ACHN (cell line): ENCODE measurements around the gene HADHA.
"Not testable (repeated sequence)": the region's sequence is repeated elsewhere in the genome, so short reads cannot be mapped to it uniquely, and the experiment has no call there.

ENCODE experiments used
- DNase-seq: peaks from one replicate; pipeline ENCODE4 v3.0.0-alpha.2; 2015
- in situ Hi-C: cut with HindIII; loops from 2 replicates; pipeline ENCODE4 v1.10.0; 2017; ENCODE audit warnings: low sequenced_read_pairs, low pct_ligation_motif_present, low pct_unique_long_range_greater_than_20kb

Gene HADHA

DNA sequence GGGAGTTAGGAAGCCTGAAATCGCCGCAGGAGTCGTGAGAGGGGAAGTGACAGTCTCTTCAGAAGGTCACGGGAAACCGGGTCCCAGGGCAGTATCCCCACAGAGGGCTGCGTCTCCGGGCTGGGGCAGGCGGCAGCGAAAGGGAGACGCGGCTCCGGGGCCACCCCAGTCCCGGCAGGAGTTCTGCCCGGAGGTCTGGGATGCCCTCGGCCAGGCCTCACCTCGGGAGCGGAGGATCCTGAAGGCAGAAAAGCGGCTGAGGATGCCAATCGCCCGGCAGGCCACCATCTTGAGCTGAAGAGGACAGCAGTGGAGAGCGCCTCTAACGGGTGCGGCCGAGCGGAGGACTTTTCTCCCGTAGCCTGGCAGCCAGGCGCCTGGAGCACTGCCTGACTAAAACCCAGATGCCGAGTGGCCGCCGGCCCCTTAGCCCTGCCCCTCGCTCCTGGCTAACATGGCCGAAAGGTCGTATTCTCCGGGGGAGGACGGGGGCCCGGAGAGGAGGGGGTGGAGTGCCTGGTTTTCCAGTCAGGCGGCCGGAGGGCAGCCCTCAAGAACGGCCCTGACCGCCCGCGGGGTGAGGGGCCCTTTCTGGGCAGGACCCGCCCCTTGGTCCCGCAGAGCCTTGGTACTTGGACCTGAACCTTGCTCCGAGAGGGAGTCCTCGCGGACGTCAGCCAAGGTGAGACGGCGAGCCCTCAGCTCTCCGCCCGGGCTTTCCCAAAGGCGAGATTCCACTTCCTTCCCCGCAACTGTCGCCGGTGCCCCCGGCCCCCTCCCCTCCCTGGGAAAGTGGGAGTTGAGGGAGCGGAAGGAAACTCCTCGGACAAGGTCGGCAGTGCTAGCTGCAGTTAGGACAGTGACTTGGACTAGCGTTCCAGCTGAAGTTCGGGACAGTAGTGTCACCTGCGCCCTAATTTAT, at the start of gene HADHA, which contains the start of gene HADHB:
Gene HADHA (minus strand): TSS at position 324 of the 922 bp plus-strand sequence. CDS start 36 bp downstream, at position 288.
Gene HADHB (plus strand): TSS at position 631 of the 922 bp plus-strand sequence. CDS start 9,316 bp downstream, outside the sequence.
- in situ Hi-C loops, result no loop called here
- peak; percentile 93 for DNase-seq

DNA sequence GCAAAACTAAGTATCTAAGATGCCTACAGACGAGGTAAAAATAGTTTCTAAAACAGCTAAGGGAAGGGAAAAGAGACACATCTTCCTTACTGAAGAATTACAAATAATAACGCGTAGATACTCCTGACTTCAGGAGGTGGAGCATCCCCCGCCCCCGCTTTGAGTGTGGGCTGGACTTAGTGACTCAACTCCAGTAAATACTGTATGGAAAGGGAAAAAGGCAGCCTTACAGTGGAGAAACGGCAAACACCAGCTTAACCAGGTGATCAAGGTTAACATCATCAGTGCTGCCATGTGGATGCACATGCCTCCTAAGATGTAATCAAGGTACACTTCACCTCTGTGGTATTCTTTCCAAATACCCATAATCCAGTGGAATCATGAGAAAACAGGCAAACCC, 48.2 kb upstream of the HADHA start:
- DNase-seq, result no peak
- in situ Hi-C loops, result no loop called here

DNA sequence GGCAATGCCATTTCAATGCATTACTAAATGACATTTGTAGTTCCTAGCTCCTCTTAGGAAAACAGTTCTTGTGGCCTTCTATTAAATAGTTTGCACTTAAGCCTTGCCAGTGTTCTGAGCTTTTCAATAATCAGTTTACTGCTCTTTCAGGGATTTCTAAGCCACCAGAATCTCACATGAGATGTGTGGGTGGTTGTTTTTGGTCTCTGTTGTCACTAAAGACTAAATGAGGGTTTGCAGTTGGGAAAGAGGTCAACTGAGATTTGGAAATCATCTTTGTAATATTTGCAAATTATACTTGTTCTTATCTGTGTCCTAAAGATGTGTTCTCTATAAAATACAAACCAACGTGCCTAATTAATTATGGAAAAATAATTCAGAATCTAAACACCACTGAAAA, 45.6 kb upstream of the HADHA start:
- in situ Hi-C loops, result no loop called here
- no peak for DNase-seq

DNA sequence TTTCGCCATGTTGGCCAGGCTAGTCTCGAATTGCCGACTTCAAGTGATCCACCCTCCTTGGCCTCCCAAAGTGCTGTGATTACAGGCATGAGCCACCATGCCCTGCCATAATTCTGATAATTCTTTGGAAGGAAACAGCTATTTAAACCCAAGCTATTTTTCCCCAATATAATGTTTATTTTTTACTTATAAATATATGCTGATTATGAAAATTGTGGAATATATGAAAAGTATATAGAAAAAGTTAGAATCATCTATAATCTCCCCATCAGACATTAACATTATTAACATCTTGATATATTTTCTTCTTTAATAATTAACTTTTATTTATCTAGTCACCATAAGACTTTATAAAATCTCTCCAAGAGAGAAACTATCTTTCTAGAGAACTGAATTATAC, 41.5 kb upstream of the HADHA start:
- DNase-seq, result no peak
- in situ Hi-C loops, result no loop called here

DNA sequence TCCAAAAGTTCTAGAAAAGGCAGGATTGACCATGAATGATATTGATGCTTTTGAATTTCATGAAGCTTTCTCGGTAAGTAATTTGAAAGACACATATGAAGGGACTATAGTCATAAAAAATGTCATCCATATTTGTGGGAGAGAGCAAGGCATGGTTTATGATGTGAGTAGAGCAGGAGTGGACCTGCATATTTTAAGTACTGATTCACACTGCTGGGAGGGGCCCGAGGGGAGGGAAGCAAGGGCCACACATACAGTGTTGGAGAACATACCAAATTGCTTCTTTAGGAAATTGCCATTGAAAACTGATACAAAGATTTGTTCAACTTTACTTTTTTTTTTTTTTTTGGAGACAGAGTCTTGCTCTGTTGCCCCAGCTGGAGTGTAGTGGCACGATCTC, 39.7 kb upstream of the HADHA start:
- in situ Hi-C loops, result no loop called here
- DNase-seq, result peak; percentile 34

DNA sequence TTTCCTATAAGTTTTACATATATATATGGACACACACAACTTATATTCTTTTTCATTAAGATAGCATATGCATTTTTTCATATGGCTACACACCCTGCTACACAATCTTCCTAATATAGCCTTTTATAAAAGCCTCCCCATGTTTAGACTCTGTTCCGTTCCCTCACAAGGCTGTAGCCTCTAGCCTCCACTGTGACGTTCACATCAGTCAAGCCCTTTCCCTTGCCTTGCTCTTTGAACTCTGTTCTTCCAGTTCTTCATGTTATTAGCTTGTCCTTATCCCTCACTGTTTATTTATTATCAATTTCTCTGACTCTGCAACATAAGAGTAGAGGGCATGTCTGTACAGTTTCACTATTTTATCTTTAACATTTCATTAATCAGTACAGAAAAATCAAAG, 39.2 kb upstream of the HADHA start:
- in situ Hi-C loops, result no loop called here
- DNase-seq, result no peak

DNA sequence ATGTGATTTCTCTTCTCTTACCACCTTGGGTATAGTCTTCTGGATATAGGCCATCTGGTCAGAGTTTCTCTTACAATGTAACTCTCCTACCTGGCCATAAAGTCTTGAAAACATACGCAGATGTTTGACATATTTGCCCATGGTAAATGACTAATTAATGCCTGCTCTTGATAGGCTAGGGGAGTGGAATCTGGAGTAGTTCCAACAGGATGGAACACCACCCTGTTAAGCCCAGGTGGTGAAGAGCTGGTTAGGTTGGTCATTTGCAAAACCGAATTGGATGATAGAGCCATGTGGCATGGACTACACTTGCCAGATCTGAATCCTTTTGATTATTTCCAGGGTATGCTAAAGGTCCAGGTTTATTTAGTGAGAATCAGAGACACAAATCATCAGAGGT, 36.8 kb upstream of the HADHA start:
- DNase-seq, result no peak
- in situ Hi-C loops, result no loop called here

DNA sequence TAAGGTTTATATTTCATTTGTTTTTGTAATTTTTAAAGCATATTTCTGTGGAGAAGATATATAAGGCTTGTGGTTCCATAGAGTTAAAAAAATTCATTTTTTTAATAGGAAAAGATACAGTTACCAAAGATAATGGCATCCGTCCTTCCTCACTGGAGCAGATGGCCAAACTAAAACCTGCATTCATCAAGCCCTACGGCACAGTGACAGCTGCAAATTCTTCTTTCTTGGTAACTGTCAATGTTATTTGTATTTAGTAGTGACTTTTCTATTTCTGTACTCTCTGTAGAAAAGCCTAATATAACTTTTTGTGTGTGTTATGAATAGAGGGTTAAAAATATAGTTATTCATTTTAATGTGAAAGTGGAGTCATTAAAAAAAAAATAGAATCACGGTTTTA, 35.5 kb upstream of the HADHA start:
- DNase-seq, result no peak
- in situ Hi-C loops, result no loop called here

DNA sequence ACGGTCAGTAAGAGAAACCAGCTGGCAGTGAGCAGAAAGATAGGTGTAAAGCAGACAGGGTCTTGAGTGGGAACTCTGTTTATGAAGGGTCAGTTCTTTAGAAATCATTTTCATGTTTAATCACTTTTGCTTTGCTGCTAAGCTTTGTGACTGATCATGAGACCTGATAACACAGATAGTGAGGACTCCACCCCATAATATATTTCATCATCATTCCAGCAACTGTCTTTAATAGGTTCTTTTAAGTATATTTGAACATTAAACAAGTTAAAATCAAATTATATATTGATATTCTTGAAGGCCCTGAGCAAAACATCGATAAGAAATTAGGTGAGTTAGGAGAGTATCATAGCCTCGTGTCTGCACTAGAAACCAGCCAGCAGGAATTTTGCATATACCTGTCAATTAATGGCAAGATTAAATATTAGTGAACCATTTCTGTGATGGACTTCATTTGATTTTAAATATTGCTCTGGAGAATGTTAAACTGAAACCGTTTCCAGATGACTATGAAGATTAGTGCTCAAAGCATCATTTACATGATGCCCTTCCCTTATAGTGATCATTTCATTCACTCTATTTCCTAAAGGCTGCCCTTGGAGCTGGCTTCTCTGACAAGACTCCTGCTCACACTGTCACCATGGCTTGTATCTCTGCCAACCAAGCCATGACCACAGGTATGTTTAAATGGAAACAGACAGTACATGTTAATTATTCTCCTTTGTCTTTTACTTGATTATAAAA, 32.2 kb upstream of the HADHA start:
- in situ Hi-C loops, result no loop called here

DNA sequence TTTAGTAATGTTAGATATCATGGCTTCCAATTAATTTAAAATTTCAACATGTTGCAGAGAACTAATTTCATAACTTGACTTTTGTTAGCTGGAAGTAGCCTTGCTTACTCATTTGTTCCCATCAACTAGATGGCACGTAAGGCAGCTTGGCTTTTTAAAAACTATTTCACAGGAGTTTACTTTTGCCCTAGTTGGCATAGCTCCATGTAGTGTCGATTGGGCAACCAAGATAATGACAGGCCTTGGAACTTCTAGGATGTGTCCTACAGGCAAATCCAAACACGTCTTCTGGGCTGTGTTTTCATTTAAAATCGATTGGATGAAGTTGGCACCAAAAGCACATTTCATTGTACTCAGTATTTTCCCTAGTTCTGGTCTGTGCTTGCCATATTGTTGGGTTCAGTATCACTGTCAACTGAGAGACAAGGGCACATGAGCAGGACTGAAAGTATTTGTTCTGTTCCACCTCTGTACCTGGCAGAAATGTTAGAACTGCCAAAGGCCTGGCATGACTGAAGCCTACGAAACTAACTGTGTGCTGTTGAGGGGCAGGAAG, 29.7 kb upstream of the HADHA start:
- in situ Hi-C loops, result no loop called here
- no peak for DNase-seq

More for the DNA sequence above, 32.2 kb upstream of the HADHA start:
- no peak for DNase-seq

DNA sequence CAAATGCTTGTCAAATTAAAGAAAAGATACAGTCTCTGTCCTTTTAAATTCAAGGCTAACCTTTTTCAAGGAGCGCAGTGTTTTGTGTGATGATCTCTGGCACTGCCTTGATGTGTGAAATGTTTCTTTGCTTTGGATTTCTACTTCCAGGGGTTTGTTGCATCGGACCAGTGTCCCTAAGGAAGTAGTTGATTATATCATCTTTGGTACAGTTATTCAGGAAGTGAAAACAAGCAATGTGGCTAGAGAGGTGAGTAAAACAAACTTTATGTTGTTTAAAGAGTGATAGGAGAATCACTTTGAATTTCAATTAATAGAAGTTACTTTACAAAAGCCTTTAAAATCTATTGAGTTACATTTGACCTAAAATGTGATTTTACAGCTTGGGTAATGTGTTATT, 29.1 kb upstream of the HADHA start:
- in situ Hi-C loops, result no loop called here
- DNase-seq, result no peak

DNA sequence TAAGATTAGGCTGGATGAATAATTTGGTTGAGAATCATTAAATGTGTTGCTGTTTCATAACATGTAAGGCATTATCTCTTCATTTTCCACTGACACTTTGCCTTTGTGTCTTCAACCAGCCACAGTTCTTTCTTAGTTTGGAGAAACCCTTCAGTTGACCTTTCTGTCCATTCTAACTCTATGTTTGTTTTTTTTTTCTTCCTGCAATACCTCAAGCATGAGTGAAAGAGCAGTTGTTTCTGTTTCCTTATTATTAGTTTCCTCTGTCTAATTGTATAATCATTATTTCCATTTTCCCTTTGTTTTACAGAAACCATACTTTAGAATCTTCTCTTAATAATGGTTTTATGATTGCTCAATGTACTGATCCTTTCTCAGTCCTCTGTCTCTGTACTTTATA, 25.9 kb upstream of the HADHA start:
- in situ Hi-C loops, result no loop called here
- DNase-seq, result no peak

DNA sequence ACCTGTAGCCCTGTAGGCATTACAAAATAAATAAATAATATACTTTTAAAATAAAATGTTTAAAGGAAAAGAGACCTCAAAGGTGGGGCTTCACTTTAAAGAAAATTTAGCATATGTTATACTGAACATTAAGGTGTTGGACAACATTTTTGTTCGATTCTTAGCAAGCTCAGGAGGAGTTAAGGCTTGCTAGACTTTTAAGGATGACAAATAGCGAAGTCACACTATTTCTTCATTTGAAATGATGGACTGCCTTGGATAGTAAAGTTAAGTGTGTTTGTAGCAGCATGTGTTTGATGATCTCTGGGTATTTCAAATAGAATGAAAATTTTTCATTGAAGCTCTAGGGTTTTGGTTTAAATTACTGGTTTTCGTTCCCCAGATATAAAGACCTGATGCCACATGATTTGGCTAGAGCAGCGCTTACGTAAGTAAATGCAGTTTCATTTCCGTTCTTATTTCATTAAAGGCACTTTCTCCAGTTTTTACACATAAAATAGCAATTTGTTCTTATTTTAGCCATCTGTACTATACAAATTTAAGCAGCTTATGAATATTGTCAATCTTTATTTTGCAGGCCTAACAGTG, 25.2 kb upstream of the HADHA start:
- in situ Hi-C loops, result no loop called here
- DNase-seq, result no peak

DNA sequence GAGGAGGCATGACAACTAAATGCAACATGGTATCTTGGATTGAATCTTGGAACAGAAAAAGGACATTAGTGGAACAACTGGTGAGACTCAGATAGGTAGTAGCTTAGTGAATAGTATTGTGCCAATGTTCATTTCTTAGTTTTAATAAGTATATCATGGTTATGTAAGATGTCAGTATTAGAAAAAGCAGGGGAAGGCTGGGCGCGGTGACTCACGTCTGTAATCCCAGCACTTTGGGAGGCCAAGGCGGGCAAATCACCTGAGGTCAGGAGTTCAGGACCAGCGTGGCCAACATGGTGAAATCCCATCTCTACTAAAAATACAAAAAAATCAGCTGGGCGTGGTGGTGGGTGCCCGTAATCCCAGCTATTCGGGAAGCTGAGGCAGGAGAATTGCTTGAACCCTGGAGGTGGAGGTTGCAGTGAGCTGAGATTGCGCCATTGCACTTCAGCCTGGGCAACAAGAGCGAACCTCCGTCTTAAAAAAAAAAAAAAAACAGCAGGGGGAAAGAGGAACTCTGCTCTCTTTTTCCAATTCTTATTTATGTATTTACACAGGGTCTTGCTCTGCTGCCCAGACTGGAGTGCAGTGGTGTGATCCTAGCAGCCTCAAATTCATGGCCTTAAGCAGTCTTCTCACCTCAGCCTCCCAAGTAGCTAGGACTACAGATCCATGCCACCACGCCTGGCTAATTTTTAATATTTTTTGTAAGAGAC, 24.4 kb upstream of the HADHA start:
- in situ Hi-C loops, DNase-seq: not testable (repeated sequence)

DNA sequence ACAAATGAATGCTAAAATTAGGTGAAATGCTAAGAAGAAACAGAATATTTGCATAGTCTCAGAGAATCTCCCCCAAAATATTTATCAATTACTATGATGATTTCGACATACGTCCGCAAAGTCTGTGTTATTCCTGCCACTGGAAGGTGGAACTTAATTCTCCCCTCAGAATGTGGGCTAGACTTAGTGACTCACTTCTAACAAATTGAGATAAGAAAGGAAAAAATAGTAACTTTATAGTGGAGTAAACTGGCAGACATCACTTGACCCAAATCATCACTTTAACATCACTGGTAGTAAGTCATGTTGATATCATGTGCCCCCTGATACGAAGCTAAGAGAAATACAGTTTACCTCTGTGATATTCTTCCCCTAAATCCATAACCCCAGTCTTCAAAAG, 23.8 kb upstream of the HADHA start:
- in situ Hi-C loops, result no loop called here
- DNase-seq, result no peak

DNA sequence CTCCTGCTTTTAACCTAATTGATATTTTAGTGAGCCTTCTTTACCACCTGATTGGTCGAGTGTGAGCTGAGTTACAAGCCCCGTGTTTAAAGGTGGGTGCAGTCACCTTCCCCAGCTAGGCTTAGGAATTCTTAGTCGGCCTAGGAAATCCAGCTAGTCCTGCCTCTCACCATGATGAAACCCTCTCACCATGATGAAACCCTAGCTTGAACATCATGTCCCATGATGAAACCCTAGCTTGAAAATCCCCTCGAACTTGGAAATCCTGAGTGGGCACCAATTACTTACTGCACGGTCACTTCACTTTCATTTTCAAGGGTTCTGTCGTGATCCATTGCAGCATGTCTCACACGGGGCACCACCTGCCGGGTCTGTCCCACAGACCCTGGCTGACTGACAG, 14.4 kb upstream of the HADHA start:
- DNase-seq, in situ Hi-C loops: not testable (repeated sequence)

DNA sequence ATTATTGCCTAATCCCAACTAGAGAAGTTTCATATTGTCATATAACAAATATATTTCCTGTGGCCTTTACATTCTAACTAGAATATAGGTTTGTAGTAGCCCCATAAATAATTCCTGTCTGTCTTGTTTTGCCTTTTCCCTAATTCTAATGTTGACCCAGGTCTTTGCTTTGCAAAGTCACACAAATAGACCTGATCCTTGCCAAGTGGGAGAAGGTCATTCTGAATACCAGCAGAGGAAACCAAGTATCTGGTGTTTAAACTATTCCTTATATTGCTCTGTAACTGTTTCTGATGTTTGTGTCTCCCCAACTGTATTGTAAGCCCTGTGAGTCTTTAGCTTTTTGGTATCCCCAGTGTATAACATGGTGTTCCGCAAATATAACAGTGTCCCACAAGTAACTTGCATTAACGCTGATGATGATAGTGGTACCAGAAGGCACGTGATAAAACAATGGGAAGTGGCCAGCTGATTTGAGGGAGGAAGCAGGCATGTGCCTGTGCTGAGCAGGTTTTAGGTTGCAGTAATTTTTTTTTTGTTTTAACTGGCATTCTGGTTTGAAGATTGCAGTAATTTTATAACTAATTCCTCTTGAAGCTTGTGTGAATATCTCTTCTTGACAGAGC, 11.4 kb upstream of the HADHA start:
- in situ Hi-C loops, result no loop called here
- no peak for DNase-seq

DNA sequence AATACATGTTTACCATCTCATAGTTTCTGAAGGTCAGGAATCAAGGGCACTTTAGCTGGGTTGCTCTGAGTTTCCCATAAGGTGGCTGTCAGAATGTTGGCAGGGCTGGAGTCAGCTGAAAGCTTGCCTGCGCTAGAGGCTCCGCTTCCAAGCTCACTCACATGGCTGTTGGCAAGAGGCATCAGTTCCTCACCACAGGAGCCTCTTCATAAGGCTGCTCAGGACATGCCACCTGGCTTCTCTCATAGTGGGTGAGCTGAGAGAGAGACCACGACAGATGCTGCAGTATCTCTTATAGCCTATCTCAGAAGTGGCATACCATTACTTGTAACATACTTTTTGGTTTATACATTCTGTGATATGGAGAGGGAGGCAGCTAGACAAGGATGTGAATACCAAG, 7.5 kb upstream of the HADHA start:
- in situ Hi-C loops, result no loop called here
- DNase-seq, result no peak
